Renal cortex interstitium (tissue), 11 donors: ENCODE measurements around the gene TANGO2. TPM values are rescaled to one million over a fixed set of nuclear protein-coding genes. Genes with fewer than 3 reads are reported as not detected.
A peak's percentile ranks its signal among the peaks of the same experiment; 100 is the strongest.
"Not testable (repeated sequence)": the region's sequence is repeated elsewhere in the genome, so short reads cannot be mapped to it uniquely, and the experiment has no call there.

Experiments used
- DNase-seq, 11 donors: peaks; one replicate each; pipeline ENCODE4 v3.0.0-alpha.2; 2013; ENCODE audit warnings: low read depth in 9 of 11, low spot score in 4 of 11; ENCODE audit errors: extremely low read depth in 1 of 11
- polyA plus RNA-seq, 3 donors: library from polyadenylated mRNA; unstranded; fragments of 120-200 nt; gene quantifications; one replicate each; pipeline ENCODE4 v1.2.1, GENCODE V29; 2013; ENCODE audit not compliant: insufficient read length in 3 of 3

The TANGO2 gene
- polyA plus RNA-seq, 3 donors = 9.5 to 12.8 (median 11.4) TPM

GRCh38 chr22:20066617-20067383, 45.9 kb downstream of the TANGO2 start:
- no peak for DNase-seq

- DNase-seq = not testable (repeated sequence)
Observed at GRCh38 chr22:20067384-20067682, 46.4 kb downstream of the TANGO2 start.

- no peak for DNase-seq
Observed at GRCh38 chr22:20068640-20069039, 47.7 kb downstream of the TANGO2 start.

- DNase-seq = no peak
Observed at GRCh38 chr22:20069331-20070042, 48.6 kb downstream of the TANGO2 start.

GRCh38 chr22:20071524-20071972, 50.6 kb downstream of the TANGO2 start:
- no peak for DNase-seq

GRCh38 chr22:20076627-20077172, 55.8 kb downstream of the TANGO2 start:
- DNase-seq = no peak

- peak; percentile 88 to 96 (median 93) for DNase-seq
Observed at GRCh38 chr22:20079745-20080444, 59.0 kb downstream of the TANGO2 start, which contains the start of gene DGCR8. DGCR8 (plus strand) TSS chr22:20080241; CDS start chr22:20085964, 5,723 bp downstream.

- DNase-seq = peak in 3 of 11 donors; percentile 18 to 57 (median 38)
Observed at GRCh38 chr22:20080445-20080775, 59.5 kb downstream of the TANGO2 start.

- DNase-seq = peak in 5 of 11 donors; percentile 22 to 31 (median 23)
Observed at GRCh38 chr22:20080776-20081654, 60.1 kb downstream of the TANGO2 start.

DNA sequence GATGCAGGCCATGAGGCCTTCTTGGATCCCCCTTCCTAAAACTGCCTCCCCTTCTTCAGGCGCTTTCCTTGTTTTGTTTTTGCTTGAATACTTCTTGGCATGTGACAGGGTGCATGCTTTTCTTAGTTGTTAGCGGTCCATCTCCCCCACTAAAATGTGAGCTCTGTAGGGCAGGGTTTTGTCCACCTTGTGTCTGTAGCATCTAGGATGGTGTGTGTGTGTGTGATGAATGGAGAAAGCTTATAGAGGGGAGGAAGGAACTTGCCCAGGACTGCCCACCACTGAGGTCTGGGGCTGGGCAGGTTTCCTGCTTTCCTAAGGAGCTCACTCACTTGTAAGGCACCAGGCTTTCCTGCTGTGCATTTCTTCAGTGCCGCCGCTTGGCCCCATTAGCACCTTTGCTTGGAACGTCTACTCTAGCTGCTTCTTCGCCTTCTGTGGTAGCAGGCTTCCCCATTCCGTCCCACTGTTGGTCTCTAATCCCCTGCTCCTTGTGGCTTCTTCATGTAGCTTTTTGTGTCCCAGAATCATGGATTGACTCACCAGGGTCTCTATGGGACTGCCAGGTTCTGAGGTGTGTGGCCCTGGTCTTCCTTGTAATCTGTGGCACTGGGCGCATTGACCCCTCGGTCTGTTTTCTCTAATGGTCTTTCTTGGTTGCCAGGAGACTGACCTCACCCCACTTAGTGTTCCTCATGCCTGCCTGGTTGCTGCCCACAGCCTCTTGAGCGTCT, 62.4 kb downstream of the TANGO2 start:
- no peak for DNase-seq

GRCh38 chr22:20083891-20084546, 63.1 kb downstream of the TANGO2 start:
- DNase-seq = no peak

GRCh38 chr22:20084547-20085413, 63.9 kb downstream of the TANGO2 start:
- DNase-seq = no peak

GRCh38 chr22:20085651-20086050, 64.7 kb downstream of the TANGO2 start:
- no peak for DNase-seq

DNA sequence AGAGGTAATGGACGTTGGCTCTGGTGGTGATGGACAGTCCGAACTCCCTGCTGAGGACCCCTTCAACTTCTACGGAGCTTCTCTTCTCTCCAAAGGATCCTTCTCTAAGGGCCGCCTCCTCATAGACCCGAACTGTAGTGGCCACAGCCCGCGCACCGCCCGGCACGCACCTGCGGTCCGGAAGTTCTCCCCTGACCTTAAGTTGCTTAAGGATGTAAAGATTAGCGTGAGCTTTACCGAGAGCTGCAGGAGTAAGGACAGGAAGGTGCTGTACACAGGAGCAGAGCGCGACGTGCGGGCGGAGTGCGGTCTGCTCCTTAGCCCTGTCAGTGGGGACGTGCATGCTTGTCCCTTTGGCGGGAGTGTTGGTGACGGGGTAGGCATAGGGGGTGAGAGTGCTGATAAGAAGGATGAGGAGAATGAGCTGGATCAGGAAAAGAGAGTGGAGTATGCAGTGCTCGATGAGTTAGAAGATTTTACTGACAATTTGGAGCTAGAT, 65.2 kb downstream of the TANGO2 start:
- no peak for DNase-seq

DNA sequence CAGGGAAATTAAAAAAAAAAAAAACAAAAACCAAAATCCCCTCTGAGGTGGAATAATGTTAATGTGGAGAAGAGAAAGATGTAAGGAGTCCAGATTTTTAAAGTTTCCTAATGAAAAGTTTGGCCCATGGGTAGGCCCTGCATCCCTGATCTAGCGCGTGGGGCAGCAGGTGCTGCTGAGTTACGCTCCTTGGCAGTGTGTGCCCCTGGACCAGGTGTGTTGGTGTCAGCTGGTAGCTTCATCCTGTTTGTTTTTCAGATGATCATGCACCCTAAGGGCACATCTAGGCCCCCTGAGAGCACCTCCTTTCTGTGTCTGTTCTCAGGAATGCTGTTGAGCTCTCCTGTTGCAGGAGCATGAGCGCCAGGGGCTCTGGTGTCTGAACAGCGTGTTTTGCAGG, 65.9 kb downstream of the TANGO2 start:
- no peak for DNase-seq
